Stimulated activated CD4-positive, alpha-beta T cell treated with anti-CD3 and anti-CD28 coated beads, Interleukin-4, amount 100 ng/mL, for 48 hours (primary cell): ENCODE measurements around the gene CBY1.
"Not testable (repeated sequence)": the region's sequence is repeated elsewhere in the genome, so short reads cannot be mapped to it uniquely, and the experiment has no call there.

Source experiments
- DNase-seq, 2 donors: peaks; one replicate each; pipeline ENCODE4 v3.0.0-alpha.2; 2020; ENCODE audit warnings: low read depth in 2 of 2

Gene CBY1

DNA sequence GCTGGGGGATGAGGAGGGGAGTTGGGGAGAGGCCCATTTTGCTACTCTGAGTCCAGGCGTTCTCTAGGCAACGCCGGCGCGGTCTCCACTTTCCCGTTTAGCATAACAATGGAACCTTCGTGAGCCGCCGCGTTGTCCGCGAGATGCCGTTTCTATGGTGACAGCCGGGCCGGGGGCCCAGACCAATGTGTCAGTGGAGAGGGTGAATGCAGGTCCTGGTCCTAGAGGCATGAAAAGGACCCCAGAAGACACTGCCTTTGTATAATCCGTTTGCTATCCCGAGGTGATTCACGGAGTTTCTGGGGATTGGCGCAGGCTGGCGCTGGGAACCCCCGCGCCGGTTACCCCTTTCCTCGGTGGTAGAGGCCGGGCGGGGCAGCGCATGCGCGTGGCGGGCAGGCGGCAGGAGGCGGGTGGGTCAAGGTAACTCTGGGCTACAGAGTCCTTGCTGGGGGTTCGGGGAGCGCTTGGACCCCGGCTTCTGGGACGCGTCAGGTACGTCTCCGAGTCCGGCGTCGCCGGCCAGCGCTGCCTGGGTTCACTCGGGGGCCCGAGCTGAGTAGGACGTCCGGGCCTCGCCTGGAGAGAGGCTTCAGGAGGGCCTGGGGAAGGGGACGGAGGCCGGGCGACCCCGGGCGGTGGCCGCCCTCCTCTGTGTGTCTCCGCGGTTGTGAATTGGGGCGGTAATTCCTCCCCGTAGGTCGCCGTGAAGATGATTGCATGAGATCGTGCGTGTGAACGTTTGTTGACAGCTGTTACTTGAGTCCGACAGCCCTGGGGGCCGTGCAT, at the start of gene CBY1, which contains the start of gene FAM227A:
Gene CBY1 (plus strand): TSS at position 383 of the 789 bp plus-strand sequence. CDS start 11,417 bp downstream, outside the sequence.
Gene FAM227A (minus strand): TSS at position 137 of the 789 bp plus-strand sequence. CDS start 6,224 bp downstream, outside the sequence.
- peak; percentile 76 to 82 for DNase-seq

DNA sequence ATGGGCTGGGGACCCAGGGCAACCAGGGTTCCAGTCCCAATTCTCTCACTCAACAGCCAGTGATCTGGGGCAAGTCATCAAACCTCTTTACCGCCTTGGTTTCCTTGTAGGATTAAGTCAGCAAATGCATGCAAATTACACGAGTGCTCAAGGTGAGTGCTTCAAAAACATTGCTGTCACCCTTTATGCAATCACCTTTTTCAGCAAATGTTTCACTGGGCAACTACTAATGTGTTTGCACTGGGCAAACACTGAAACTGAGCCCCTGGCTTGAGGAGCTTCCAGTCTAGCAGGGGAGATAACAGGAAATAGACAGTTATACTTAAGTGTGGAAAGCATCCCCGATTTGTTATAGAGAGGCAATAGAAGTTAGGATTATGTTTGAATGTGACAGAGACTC, 48.8 kb upstream of the CBY1 start:
- DNase-seq, result no peak

DNA sequence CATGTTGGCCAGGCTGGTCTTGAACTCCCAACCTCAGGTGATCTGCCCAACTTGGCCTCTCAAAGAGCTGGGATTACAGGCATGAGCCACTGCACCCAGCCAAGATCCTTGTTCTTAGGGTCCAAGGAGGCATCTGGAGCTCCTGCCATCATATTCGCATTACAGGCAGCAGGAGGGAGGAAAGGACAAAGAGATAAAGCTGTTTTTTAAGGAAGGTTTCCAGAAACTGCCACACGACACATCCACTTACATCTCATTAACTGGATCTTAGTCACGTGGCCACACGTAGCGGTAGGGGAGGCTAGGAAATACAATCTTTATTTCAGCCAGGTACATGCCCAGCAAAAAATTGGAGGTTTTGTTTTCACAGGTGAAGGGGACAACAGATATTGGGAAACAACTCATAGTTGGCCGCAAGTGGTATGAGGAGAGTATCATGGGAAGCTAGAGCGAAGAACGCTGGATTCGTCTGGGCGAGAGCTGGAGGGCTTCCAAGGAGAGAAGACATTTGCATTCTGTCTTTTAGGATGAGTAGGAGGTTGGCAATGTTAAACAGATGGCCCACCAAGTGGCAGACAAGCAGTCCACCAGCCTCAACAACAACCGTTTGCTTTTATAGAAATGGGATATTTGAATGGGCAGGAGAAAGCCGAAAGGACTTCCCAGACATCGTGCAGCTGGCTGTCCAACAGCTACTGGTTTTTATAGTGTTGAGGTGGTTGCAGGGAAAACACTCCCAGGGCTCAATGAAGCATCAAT, 47.3 kb upstream of the CBY1 start:
- no peak for DNase-seq

DNA sequence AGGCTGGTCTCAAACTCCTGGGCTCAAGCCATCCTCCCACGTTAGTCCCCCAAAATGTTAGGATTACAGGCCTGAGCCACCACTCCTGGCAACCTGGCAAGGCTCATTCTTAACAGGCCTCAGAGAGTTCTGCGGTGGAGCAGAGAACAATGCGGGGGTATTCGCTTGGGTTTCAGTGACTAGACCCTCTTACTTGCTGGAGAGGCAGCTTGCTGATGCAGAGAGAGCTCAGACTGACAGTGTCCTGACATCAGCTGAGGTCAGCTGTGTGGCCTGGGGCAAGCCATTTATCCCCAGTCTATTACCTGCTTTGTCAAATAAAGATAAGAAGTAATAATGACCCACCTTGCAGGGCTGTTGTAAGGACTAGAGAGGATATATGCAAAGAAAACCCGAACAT, 46.2 kb upstream of the CBY1 start:
- DNase-seq, result no peak

DNA sequence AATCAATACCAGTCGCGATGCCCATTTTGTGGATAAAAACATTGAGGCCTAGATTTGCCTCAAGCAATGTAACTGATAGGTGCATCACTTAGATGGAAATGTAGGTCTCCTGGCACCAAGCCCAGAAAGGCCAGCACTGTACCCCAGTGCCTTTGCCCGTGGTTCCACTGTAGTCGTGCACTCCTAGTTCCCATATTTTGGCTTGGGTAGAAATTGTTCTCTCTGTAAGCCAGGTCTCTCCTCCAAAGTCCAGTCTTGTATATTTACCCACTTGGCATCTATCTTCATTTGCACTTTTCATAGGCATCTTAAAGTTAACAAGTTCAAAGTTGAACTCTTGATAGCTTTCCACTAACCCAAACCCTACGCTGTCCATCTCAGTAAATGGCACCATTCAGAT, 44.9 kb upstream of the CBY1 start:
- DNase-seq, result no peak

DNA sequence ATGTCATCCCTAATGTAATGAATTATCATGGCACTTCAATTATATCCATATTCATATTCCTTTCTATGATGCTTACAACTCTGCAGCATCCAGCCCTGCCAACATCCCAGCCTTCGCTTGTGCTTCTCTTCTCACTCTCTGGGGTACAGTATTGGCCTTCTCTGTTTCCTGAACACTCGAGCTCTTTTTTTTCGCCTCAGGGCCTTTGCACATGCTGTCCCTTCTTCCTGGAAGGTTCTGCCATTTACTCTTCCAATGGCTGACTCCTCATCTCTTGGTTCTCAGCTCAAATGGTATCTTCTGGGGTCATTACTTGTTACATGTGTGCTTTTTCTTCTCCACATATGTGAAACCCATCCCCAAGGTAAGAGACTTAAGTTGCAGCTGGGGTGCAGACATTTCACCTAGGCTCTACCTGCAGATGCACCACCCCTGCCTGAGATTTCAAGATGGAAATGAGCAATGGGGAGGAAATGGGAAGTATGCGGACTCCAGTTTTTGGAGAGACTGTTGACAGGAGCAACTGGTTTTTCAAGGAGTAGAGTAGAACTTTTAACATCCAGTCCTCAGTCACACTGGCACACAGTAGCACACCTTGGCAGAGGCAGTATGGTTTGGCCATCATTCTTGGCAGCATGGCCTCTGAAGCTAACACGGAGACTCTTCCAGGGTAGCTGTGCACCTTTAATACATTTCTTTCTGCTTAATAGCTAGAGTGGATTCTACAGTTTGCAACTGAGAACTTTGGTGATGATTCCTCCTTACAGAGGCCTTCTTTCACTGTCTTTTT, 44.0 kb upstream of the CBY1 start:
- no peak for DNase-seq

DNA sequence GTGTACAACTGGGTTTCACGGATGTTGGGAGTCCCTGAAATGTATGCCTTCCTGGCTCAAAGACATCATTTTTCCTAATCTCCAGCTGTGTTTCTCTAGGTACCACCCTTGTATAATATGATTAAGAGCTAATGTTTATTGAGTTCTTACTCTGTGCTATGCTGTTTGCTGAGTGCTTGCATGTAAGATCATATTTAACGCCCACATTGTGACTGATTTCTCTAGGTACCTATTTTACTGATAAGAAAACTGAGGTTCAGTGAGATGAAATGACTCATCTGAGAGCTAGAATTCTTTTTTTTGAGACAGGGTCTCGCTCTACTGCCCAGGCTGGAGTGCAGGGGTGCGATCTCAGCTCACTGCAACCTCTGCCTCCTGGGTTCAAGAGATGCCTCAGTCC, 42.9 kb upstream of the CBY1 start:
- DNase-seq, result no peak

DNA sequence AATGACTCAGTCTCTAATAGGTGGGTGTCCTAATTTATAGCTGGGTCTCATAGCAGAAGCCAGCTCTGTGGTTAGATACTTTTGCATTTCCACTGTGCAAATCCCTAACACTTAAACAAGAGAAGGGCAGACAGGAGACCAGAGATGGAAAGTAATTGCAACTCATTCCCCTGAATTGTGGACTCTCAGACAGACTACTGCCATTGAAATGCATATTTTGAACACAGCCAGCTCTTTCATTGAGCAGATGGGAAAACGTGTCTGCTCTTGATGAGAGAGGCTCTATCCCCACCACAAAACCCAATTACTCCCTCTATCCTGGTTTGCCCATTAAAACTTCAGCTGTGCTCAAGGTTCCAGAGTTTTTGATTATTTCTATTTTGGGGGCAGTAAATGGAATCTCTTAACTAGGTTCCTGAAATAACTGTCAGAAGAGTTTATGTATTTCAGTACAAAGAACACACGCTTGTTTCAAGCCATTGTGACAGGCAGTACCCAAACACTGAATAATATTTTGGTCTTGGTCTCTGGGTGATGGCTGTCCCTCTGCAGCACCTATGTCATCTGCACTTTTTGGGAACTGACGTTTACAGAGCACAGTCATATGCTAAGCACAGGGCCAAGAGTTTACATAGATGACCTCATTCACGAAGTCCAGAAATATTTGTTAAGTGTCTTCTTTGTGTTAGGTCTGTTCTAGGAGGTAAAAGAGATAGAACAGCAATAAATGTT, 41.9 kb upstream of the CBY1 start:
- DNase-seq, result no peak

DNA sequence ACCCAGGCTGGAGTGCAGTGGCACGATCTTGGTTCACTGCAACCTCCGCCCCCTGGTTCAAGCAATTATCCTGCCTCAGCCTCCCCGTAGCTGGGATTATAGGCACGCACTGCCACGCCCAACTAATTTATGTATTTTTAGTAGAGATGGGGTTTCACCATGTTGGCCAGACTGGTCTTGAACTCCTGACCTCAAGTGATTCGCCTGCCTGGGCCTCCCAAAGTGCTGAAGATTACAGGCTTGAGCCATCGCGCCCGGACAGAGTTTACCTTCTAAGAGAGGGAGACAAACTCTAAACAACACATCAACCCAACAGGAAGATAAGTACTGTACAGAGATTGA, 41.4 kb upstream of the CBY1 start:
- DNase-seq, result not testable (repeated sequence)

DNA sequence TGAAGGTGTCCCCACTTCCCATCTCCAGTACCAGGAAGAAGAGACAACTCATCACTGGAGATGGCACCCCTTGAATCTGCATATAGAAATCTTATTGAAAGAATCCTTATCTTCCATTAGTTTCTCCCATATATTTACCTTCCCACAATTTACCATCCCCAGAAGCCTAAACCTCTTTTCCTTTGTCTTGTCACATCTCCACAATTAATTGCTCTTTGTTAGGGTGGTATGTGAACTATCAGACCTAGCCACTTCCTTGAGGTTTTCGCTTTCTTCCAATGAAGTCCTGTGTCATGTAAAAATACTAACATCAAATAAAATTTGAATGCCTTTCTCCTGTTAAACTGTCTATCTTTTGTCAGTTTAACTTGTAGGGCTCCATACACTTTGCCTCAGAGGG, 38.2 kb upstream of the CBY1 start:
- no peak for DNase-seq

DNA sequence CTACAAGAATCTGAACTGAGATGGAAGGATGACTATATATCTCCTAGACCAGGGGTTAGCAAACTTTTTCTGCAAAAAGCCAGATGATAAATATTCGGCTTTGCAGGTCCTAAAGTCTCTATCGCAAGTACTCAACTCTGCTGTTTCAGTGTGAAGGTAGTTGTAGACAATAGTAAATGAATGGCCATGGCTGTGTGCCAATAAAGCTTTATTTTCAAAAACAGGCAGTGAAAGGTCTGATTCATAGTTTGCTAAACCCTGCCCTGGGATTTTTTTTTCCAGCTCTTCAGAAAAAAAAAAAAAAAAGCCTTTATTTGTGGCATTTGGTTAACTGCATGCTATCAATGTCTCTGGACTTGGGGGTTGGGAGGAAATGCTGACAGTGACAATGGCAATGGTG, 37.8 kb upstream of the CBY1 start:
- no peak for DNase-seq

DNA sequence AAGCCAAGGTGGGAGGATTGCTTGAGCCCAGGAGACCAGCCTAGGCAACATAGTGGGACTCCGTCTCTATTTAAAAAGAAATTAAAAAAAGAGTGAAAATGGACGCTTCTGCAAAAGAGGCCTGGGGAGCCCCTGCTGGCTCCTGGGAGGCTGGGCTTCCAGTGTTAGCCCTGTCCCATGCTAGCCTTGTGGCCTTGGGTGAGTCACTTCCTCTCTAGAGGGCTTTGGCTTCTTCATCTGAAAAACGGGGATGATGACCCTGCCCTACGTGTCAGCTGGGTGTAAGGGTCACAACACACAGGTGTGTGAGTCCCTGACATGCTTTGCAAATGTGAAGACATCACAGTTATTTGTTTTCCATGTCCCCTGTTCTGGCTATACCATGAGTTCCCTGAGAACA, 33.1 kb upstream of the CBY1 start:
- no peak for DNase-seq

DNA sequence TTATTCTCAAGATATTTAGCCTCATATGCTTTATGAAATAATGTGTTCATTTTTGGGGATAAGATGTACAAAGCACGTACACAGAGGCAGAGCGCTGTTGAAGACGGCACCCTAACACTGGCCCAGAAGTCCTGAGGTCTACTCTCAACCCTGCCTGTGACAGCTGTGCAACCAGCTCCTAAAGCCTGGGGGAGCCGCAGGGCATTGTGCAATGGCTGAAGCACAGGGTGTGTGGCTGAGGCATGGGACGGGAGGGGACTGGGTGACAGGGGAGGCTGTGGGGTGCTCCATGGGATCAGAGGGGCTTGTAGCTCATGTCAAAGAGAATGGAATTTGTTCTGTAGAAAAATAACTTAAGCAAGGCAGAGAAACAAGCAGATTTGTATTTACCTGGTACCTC, 28.0 kb upstream of the CBY1 start:
- no peak for DNase-seq

DNA sequence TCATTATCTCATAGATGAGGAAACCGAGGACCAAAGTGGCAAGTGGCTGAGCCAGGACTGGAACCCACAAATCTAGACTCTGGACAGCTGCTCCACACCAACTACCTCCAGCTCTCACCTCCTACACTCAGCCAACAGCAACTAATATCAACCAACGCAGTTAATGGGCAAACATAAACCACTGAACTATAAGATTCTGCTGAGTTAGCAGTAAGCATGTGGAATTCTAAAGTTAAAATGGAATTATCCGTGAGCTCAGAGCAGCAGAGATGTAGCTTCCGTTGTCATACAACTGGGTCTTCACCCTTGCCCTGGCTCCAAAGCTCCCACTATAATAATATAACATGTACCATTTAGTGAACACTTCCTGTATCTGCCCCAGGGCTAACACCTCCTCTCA, 27.3 kb upstream of the CBY1 start:
- DNase-seq, result no peak

DNA sequence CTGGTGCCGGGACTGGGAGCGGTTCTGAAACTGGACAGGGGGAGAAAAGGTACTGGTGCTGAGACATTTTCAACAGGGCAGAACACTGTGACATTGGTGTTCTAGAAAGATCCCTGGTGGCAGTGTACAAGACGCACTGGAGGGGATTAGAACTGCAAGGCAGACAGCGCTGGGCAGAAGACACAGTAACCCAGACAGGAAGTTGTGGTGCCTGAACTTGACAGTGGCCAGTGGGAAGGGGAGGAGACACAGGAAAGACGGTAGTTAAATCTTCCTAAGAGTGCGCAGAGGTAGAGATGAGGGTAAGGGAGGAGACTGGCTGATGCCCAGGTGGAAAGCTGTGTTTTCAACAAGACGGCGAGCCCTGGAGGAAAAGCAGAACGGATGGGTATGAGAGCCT, 24.7 kb upstream of the CBY1 start:
- no peak for DNase-seq

DNA sequence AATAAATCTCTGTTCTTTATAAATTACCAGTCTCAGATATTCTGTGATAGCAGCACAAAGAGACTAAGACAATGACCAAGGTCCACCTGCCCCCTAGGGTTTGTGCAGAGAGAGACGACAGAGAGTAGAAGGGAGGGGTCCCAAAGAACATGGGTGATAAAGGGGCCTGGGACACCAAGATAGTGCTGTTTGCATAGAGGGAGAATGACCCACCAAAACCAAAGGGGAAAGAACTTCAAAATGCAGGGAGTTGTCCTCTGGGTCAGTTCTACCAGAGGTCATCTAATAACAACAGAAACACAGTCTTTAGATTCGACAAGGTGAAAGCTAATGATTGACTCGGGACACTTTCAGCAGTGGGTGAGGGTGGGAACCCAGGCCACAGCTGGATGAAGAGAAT, 23.9 kb upstream of the CBY1 start:
- DNase-seq, result no peak

DNA sequence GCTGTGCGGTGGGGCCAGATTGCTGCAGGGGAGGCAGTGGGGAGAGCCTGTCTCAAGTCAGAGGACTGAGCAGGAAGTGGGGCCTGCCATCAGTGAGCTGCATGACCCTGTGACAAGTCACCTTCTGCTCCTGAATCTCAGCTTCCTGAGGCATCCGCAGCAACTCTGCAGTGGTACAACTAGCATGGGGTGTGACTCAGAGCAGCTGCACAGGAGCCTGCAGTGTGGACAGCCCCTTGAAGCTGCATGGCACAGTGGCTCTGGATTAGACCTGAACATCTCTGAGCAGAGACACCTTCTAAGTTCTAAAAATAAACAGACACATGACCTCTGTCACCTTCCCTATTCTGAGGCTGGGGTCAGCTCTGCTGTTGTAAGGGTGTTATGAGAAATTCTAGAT, 18.2 kb upstream of the CBY1 start:
- no peak for DNase-seq

DNA sequence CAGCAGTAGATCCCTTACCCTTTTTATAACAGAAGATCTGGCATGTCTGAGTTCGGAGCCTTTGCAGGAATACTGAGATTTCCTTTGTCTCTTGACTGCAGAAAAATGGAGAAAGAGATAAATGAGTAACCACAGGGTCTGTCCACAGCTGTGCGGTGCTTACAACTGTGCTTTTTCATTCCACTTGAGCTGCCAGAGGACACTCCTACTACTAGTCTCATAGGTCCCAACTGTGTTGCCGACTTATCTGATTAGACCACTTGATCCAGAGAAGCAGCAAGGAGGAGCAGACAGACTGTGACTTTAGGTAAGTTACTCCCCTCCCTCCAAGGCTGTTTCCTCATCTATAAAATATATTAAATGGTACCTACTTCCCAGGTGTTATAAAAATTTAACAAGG, 17.7 kb upstream of the CBY1 start:
- no peak for DNase-seq

DNA sequence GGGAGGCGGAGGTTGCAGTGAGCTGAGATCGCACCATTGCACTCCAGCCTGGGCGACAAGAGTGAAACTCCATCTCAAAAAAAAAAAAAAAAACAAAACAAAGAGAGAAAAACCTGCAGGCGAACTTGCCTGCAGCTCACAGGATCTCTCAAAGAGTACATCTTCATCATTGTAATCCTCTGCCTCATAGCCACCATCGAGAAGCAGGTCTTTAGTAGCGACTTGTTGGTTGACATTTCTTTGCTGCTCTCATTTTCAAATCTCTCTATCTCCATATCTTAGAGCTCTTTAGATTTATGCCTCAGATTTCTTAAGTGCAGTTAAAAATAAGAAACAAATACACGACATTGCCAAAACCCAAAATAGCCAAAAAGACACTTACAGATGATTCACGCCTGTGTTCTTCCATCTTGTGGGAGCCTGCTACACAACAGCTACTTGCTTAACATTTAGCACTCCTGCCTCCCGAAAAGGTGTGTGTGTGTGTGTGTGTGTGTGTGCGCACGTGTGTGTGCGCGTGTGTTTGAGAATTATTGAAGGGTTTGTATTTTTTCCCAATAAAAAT, 14.9 kb upstream of the CBY1 start:
- no peak for DNase-seq

DNA sequence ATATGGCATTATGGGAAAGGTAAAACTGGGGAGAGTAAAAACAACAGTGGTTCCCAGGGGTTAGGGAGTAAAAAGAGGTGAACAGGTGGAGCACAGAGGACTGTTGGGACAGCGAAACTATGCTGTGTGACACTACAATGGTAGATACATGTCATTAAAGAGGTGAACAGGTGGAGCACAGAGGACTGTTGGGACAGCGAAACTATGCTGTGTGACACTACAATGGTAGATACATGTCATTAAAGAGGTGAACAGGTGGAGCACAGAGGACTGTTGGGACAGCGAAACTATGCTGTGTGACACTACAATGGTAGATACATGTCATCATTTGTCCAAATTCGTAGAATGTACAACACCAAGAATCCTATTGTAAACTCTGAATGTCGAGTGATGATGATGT, 12.2 kb upstream of the CBY1 start:
- DNase-seq, result not testable (repeated sequence)

DNA sequence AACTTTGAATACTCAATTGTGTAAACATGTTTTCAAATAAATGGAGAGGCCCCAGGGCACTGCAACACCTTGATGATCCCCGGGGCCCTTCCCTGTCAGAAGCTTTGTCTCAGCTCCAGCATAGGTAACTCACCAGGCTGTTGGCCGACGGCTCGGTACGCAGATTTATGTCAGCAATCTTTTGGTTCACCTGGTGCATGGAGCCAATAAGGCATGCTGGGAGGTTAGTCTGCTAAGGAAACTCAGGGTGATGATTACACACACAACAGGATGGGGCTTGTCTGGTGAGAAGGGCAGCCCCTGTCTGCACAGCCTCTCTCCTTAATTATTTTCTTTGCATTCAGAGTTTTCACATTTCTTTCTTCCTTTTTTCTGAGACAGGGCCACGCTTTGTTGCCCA, 11.0 kb upstream of the CBY1 start:
- DNase-seq, result no peak
